CMK (cell line): ENCODE measurements around the gene NAA38.

Experiments used
- DNase-seq: peaks from one replicate; pipeline ENCODE4 v3.0.0-alpha.2; 2010; ENCODE audit warnings: low read depth

Gene NAA38

DNA sequence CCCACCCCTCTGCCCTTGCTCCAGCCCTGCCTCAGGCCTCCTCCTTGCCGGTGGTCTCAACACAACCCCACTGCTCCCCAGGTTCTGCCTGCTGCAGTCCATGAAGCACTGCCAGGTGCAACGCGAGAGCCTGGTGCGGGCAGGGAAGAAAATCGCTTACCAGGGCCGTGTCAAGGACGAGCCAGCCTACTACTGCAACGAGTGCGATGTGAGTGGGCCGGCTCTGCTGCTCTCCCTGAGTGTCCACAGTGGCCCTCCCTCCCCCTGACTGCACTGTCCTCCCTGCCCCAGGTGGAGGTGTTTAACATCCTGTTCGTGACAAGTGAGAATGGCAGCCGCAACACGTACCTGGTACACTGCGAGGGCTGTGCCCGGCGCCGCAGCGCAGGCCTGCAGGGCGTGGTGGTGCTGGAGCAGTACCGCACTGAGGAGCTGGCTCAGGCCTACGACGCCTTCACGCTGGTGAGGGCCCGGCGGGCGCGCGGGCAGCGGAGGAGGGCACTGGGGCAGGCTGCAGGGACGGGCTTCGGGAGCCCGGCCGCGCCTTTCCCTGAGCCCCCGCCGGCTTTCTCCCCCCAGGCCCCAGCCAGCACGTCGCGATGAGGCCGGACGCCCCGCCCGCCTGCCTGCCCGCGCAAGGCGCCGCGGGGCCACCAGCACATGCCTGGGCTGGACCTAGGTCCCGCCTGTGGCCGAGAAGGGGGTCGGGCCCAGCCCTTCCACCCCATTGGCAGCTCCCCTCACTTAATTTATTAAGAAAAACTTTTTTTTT lies 4.3 kb downstream of the NAA38 start:
- DNase-seq, result no peak

DNA sequence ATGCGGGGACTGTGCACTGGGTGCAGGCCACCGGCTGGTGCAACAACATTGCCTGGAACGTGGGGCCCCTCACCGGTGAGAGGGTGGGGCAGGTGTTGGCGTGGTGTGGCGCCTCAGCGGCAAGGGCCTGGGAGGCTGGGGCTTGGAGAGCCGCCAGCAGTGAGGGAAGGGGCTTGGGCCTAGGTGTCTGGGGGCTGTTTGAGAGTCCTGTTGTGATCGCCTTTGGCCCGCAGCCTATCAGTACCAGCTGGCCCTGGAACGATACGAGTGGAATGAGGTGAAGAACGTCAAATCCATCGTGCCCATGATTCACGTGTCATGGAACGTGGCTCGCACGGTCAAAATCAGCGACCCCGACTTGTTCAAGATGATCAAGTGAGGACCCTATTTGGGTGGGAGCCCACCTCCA lies 5.1 kb downstream of the NAA38 start:
- no peak for DNase-seq

DNA sequence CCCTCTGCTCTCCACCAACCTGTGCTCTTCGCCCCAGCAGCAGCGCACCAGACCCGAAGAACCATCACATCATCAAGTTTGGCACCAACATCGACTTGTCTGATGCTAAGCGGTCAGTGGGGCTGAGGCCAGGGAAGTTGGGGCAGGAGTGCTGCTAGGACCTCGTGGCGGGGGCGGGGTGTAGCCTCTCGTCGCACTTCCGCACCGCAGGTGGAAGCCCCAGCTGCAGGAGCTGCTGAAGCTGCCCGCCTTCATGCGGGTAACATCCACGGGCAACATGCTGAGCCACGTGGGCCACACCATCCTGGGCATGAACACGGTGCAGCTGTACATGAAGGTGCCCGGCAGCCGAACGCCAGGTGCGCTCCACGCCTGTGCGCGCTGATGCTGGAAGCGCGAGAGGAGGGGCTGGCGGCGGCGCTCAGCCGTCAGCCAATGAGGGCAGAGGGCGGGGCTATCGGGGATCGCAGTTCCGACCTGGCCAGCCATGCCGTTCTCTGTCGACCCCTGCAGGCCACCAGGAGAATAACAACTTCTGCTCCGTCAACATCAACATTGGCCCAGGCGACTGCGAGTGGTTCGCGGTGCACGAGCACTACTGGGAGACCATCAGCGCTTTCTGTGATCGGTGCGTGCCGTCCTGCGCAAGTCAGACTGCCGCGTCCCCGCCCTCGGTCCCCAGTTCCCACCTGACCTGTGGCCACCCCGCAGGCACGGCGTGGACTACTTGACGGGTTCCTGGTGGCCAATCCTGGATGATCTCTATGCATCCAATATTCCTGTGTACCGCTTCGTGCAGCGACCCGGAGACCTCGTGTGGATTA lies 5.7 kb downstream of the NAA38 start:
- DNase-seq, result no peak

DNA sequence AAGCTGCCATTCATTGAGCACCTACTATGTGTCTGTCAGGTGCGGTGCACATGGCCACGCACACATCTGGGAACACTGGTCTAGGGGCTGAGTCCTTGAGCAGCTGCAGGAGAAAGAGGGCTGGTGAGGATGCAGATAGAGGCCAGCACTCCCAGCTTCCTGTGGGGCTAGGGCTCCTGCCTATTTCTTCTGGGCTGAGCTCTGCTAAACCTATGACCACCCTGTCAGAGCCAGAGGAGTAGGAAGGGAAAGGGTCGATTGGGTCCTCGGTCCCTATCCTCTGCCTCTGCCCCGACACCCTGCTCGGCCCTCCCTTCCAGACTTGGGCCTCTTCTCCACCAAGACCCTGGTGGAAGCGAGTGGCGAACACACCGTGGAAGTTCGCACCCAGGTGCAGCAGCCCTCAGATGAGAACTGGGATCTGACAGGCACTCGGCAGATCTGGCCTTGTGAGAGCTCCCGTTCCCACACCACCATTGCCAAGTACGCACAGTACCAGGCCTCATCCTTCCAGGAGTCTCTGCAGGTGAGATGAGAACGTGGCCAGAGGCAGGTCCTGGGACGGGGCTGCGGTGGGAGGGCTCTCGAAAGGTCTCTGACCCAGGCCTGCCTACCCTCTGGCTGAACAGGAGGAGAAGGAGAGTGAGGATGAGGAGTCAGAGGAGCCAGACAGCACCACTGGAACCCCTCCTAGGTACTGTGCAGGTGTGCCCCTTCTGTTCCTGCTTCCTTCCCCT lies 6.5 kb downstream of the NAA38 start:
- no peak for DNase-seq

DNA sequence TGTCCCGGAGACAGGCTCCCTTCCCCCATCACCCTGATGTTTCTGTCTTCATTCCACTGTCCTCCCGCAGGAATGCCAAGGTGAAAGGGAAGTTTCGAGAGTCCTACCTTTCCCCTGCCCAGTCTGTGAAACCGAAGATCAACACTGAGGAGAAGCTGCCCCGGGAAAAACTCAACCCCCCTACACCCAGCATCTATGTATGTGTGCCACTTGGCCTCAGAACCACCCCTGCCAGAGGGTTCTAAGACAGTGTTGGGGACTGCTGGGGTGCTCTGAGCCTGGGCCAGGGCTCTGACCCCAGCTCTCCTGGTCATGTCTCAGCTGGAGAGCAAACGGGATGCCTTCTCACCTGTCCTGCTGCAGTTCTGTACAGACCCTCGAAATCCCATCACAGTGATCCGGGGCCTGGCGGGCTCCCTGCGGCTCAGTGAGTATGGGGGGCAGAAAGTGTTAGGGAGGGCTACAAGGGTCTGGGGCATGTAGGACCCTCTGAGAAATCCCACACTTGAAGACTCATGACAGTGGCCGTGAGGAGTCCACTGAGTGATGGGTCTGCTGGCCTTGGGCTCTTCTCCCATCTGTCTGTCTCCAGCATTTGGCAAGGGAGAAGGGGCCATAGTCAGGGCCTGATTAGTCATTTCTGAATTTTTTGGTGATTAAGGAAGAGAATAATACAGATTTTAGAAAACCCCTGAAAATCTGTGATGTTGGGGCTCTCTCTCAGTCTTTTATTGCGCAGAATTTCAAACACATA lies 7.4 kb downstream of the NAA38 start:
- DNase-seq, result no peak

DNA sequence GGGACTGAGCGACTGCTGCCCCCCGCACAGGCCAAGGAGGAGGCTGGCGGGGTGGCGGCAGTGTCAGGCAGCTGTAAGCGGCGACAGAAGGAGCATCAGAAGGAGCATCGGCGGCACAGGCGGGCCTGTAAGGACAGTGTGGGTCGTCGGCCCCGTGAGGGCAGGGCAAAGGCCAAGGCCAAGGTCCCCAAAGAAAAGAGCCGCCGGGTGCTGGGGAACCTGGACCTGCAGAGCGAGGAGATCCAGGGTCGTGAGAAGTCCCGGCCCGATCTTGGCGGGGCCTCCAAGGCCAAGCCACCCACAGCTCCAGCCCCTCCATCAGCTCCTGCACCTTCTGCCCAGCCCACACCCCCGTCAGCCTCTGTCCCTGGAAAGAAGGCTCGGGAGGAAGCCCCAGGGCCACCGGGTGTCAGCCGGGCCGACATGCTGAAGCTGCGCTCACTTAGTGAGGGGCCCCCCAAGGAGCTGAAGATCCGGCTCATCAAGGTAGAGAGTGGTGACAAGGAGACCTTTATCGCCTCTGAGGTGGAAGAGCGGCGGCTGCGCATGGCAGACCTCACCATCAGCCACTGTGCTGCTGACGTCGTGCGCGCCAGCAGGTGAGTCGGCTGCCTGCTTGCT lies 8.1 kb downstream of the NAA38 start:
- DNase-seq, result no peak

DNA sequence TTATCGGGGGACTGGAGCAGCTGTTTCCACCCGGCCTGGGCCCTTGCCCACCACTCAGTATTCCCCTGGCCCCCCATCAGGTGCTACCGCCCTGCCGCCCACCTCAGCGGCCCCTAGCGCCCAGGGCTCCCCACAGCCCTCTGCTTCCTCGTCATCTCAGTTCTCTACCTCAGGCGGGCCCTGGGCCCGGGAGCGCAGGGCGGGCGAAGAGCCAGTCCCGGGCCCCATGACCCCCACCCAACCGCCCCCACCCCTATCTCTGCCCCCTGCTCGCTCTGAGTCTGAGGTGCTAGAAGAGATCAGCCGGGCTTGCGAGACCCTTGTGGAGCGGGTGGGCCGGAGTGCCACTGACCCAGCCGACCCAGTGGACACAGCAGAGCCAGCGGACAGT lies 8.6 kb downstream of the NAA38 start:
- no peak for DNase-seq

DNA sequence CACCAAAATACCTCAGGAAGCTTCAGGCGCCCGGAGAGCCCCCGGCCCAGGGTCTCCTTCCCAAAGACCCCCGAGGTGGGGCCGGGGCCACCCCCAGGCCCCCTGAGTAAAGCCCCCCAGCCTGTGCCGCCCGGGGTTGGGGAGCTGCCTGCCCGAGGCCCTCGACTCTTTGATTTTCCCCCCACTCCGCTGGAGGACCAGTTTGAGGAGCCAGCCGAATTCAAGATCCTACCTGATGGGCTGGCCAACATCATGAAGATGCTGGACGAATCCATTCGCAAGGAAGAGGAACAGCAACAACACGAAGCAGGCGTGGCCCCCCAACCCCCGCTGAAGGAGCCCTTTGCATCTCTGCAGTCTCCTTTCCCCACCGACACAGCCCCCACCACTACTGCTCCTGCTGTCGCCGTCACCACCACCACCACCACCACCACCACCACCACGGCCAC lies 9.2 kb downstream of the NAA38 start:
- no peak for DNase-seq

DNA sequence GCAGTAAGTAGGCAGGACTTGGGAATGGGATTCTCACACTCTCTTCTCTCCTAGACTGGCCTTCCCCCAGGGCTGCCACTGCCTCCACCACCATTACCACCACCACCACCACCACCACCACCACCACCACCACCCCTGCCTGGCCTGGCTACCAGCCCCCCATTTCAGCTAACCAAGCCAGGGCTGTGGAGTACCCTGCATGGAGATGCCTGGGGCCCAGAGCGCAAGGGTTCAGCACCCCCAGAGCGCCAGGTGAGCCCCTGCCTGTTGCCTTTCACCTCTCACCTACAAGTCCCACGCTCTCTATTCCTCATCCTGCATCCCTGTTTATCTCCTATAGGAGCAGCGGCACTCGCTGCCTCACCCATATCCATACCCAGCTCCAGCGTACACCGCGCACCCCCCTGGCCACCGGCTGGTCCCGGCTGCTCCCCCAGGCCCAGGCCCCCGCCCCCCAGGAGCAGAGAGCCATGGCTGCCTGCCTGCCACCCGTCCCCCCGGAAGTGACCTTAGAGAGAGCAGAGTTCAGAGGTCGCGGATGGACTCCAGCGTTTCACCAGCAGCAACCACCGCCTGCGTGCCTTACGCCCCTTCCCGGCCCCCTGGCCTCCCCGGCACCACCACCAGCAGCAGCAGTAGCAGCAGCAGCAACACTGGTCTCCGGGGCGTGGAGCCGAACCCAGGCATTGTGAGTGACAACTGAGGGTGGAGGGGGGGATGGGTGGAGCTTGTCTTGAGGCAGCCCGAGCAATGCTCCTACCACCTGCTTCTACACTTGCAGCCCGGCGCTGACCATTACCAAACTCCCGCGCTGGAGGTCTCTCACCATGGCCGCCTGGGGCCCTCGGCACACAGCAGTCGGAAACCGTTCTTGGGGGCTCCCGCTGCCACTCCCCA lies 10.3 kb downstream of the NAA38 start:
- DNase-seq, result no peak

DNA sequence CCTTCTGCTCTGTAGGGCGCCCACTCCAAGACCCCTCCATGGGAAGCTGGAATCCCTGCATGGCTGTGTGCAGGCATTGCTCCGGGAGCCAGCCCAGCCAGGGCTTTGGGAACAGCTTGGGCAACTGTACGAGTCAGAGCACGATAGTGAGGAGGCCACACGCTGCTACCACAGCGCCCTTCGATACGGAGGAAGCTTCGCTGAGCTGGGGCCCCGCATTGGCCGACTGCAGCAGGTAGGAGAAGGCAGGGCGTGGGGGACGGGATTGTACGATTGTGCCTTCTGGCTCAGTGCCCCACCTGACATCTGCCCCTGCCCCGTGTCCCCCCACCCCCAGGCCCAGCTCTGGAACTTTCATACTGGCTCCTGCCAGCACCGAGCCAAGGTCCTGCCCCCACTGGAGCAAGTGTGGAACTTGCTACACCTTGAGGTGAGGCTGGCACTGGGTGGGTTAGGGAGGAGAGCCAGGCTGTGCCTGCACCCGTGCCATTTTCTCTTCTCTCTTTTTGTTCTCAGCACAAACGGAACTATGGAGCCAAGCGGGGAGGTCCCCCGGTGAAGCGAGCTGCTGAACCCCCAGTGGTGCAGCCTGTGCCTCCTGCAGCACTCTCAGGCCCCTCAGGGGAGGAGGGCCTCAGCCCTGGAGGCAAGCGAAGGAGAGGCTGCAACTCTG lies 11.2 kb downstream of the NAA38 start:
- DNase-seq, result no peak

DNA sequence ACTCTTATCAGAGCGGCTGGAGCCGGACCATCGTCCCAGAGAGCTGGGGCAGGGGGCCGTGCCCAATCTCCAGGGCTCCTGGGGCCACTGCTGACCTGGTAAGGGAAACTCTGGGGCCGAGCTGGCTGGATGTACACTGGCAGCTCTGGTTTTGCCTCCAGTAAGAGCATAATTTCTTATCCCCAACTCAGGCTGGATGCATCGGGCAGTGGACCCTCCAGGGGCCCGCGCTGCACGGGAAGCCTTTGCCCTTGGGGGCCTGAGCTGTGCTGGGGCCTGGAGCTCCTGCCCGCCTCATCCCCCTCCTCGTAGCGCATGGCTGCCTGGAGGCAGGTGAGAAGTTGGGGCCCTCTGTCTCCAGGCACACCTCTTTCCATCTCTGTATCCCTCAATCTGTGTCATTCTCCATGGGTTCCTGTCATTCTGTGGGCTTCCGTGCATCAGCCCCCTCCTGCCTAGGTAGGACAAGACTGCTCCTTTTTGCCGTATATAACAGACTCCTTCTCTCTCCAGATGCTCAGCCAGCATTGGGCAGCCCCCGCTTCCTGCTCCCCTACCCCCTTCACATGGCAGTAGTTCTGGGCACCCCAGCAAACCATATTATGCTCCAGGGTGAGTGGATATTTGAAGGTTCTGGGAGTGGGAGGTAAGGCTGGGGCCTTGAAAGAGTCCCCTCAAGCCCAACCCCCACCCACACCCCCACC lies 11.8 kb downstream of the NAA38 start:
- no peak for DNase-seq

DNA sequence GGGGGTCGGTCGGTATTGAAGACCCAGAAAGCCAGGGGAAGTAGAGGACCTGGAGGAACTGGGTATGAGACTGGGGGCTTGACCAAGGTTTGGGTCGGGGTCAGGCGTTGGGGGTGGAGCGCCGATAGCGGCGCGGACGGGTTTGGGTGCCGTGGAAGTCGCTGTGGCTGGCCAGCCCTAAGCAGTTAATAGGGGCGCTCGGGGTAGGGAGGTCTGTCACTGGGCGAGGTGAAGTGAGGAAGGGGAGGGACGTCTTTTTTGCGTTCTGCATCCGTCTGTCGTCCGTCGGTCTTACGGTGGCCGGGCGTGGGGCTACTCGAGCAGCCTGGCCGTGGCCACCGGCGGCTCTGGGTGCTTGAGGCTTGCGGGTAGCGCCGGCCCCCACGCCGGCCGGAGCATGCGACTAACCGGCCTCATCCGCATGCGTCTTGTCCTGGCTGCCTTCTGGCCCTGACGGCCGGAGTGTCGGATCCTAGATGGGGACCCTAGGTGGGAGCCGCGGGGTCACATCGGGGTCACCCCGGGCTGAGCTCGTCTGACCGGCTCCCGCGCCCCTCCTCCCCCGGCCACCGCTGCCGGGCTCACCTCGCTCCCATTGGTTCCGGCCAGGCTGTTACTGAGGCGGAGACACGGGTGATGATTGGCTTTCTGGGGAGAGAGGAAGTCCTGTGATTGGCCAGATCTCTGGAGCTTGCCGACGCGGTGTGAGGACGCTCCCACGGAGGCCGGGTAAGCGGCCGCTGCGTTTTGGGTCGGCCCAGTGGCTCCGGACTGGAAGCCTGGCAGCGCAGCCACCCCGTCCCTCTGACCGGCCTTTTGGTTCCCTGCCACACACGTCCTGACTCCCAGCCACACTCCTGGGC lies 12.8 kb downstream of the NAA38 start:
- no peak for DNase-seq

DNA sequence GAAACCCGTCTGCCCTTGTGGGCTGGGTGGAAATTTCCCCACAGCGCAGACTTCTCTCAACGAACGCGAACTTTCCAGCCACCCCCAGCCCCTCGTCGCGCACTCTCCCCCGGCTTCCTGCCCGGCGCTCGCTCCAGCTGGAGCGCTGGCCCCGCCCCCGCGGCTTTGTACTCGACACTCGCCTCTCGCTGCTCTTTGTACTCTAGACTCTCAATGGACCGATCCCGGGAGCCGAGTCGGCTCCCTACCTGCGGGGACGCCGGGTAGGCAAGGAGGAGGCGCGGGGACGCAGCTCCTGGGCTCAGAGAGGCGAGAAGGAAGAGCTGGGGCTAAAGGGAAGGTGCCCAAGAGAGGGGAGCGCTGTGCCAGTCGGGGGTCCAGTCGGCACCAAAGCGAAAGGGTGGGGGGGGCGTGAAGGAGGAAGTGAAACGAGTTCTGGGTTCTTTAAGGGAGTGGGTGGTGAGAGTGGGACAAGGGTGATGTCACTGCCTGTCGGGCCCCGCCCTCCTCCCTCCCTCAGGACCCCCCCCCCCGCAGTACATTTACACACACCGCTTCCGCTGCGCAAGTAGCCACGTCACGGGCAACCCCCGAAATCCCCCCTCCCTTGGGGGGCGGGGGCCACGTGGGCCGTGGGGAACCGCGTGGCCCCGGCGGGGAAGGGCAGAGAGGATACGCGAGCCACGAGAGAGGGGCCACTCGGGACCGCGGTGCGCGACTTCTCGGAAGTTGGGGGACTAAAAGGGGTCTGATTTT lies 13.6 kb downstream of the NAA38 start:
- no peak for DNase-seq

DNA sequence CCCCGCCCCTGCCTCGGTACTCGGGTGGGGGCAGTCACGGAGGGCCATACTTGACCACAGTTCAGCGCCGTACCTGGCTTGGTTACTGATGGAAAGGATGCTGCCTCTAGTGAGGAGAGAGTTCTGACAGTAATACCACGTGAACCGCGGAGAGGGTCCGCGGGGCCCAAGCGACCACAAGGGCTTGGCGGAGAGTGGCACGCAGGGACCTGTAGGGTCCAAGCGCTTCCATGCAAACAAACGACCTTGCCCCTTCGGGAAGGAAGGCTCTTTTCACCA lies 14.2 kb downstream of the NAA38 start:
- no peak for DNase-seq

DNA sequence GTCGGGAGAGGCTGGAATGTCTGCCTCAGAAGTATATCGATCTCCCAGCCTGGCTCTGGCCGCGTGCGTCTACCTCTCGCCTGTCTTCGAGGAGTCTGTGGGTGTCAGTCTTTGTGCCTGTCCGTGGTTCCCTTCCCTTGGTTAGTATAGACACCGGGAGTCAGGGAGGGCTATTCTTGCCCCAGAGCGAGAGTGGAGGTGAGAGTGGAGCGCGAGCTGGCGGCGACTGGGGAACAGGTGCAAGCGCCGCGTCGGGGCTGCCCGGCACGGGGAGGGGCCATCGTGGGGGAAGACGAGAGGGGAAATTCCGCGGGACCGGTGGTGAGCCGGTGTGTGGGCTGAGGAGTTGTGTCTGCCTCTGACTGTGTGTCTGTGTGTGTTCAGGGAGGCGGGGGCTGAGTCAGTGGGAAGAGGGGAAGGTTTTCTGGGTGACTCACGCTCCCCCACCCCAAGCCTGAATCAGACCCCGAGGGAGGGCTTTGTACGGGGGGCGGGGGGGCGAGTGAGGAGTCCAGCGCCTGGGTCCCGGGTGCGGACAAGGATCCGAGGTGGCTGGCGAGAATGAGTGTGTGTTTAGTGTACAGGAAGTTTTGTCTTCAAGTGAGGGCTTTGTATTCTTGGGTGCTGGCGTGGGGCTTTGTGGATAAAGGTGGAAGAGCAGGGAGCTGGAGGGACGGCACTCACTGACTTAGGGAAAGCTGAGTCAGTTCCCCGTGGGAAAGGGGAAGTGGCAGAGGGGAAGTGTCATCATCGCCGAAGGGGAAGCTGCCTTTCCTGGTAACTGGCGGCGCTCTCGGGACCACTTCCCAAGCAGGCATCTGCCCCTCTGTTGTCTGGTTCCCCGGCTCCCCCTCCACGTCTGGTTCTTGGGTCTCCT lies 14.7 kb downstream of the NAA38 start:
- no peak for DNase-seq

DNA sequence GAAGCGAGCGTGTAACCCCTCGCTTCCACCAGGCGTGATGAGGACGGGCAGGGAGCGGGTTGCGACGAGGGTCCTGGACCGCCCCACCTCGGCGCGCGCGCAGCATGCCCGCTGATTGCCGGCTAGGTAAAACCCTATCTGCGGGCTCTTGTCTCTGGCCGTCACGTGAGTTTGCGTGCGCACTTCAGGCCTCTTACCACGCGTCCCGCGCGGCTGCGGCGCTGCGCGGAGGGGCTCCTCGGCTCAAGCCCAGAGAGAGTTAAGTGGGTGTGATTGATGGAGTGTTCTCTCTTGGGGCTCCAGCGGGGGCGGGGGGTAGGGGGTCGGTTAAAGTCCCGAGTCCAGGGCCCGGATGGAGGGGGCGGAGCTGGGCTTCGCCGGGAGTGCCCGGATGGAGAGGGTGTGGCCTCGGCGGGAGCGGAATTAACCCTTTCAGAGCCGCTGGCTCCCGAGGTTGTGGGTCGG lies 15.4 kb downstream of the NAA38 start:
- no peak for DNase-seq
